ENCODE data around the gene PIK3CB.
"Not testable (repeated sequence)": the region's sequence is repeated elsewhere in the genome, so short reads cannot be mapped to it uniquely, and the experiment has no call there.

The PIK3CB gene

DNA sequence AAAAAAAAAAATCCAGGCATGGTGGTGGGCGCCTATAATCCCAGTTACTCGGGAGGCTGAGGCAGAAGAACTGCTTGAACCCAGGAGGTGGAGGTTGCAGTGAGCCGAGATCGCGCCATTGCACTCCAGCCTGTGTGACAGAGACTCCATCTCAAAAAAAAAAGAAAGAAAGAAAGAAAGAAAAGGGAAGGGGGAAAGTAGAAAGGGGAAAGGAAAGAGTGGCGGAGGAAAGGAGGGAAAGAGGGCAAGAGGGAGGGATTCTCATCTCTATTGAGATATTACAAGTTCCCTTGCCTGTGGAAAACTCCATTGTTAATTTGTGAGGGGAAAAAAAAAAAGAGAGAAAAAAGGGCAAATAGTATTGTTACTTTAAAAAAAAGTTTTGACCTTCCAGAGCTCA is 32.5 kb downstream of the PIK3CB start:
- DNase-seq: not testable (repeated sequence)

DNA sequence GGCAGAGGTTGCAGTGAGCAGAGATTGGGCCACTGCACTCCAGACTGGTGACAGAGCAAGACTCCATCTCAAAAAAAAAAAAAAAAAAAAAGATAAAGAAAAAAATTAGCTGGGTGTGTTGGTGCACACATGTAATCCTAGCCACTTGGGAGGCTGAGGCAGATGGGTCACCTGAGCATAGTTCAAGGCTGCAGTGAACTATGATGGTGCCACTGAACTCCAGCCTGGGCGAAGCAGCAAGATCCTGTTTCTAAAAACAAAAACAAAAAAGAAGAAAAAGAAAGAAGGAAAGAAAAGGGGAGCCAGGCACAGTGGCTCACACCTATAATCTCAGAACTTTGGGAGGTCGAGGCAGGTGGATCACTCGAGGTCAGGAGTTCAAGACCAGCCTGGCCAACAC is 32.9 kb downstream of the PIK3CB start:
- DNase-seq: no peak

DNA sequence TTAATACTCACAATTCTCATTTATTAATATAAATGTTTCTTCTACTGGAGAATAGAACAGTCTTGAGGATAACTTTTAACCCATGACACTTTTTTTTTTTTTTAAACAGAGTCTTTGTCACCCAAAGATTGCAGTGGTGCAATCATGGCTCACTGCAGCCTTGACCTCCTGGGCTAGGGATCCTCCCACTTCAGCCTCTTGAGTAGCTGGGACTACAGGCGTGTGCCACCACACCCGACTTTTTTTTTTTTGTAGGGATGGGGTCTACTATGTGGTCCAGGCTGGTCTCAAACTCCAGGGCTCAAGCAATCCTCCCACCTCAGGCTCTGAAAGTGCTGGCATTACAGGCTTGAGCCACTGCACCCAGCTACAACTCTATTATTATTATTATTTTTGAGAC is 34.5 kb downstream of the PIK3CB start:
- DNase-seq: no peak

DNA sequence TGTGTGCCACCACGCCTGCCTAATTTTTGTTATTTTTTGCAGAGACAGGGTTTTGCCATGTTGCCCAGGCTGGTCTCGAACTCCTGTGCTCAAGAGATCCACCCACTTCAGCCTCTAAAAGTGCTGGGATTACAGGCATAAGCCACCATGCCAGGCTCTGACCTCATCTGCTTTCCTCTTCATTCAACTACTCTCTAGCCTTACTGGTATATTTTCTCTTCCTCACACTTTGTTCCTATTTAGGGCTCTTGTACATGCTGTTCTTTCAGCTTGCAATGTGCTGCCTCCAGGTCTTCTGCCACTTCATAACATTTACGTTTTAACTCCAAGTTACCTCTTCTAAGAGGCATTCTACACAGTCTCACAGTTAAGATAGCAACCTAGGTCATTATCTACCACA is 34.9 kb downstream of the PIK3CB start:
- no peak for DNase-seq

DNA sequence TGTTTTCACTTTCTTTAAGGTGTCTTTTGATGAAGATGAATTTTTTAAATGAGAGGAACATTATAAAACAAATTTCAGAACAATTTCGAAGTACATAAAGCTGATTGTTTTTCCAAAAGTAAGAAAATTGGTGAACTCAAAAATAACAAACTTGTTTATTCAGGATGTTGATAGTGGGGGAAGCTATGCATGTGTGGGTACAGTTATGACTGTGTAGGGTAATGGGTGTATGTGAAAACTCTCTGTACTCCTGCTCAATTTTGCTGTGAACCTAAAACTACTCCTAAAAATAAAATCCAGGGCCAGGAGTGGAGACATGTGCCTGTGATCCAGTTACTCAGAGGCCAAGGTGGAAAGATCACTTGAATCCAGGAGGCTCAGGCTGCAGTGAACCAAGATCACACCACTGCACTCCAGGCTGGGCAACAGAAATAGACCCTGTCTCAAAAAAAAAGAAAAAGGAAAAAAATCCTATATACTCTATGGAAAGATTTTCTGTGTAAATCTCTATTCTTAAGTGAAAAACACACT is 37.2 kb downstream of the PIK3CB start:
- DNase-seq: no peak

DNA sequence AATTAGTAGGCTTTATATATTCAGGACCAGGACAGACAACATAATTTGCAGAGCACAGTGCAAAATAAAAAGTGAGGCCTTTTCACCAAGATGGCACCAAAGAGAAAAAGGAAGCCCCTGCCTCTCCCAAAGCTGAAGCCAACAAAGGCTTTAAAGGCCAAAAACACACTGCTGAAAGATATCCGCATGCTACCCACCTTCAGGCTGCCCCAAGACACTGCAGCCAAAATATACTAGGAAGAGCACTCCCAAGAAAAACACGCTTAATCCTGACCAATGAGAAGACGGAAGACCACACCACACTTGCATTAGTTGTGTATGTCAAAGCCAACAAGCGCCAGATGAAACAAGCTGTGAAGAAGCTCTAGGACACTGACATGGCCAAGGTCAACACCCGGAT is 38.0 kb downstream of the PIK3CB start:
- DNase-seq: no peak

DNA sequence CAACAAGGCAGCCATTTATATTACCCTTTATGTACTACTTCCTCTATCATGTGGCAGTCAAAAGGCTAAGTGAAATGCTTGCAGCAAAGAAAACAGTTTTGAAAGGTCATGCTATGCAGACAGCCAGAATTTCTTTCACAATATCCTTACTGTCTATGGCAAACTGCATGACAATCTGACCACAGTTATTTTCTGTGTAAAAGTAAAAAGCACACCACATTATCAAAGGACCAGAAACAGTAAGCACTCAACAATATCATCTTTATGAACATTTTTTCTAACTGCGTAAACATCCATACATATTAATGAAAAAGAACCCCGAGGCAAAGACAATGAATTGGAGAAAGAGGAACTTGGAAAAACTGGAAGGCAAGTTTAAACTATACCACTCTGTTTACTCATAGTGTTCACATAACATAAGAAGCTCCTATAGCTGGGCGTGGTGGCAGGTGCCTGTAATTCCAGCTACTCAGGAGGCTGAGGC is 47.9 kb downstream of the PIK3CB start:
- DNase-seq: peak; percentile 47

DNA sequence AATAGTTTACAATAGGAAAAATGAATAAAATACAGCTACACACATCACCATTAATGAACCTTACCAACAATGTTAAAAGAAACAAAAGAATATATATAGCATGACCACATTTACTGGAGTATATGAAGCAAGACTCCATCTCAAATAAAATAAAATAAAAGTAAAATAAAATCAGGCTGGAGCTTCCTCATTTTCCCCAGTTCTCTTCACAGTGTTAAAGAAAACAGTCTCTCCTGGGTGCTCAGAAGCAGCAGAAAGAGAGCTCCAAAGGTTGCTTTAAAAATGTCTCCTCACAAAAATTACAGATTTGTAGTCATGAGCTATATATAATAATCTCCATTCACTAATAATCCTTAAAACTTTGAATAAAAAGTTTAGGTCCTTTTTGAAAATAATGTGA is 48.8 kb downstream of the PIK3CB start:
- no peak for DNase-seq

DNA sequence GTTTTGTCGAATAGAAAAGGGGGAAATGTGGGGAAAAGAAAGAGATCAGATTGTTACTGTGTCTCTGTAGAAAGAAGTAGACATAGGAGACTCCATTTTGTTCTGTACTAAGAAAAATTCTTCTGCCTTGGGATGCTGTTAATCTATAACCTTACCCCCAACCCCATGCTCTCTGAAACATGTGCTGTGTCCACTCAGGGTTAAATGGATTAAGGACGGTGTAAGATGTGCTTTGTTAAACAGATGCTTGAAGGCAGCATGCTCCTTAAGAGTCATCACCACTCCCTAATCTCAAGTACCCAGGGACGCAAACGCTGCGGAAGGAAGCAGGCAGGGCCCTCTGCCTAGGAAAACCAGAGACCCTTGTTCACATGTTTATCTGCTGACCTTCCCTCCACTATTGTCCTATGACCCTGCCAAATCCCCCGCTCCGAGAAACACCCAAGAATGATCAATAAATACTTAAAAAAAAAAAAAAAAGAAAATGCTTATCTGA is 49.3 kb downstream of the PIK3CB start:
- peak; percentile 45 for DNase-seq

DNA sequence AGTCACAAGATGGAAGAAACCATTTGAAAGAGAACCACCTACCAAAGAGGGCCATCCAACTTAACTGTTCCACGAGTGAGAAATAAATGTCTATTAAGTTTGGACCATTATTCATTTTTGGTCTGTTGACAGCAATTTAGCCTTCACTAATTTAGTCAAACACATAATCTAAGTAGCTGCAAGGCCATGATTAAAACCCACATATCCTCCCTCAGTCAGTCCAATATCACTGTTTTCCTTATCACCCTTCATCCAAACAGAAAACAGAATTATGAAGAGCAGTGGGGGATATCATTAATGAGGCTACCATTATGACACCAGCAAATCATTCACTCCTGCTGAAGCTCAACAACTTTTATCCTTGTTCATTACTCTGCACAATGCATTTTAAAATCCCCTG is 52.0 kb downstream of the PIK3CB start:
- DNase-seq: peak; percentile 85

DNA sequence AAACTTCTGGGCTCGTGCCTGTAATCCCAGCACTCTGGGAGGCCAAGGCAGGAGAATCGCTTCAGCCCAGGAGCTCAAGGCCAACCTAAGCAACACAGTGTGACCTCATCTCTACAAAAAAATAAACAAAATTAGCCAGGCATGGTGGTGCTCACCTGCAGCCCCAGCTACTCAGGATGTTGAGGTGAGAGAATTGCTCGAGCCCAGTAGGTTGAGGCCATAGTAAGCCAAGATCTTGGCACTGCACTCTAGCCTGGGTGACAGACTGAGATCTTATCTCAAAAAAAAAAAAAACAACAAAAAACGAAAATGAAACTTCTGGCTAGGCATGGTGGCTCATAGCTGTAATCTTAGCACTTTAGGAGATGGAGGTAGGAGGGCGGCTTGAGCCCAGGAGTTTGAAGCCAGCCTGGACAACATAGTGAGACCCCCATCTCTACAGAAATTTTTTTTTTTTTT is 53.7 kb downstream of the PIK3CB start:
- peak; percentile 65 for DNase-seq

DNA sequence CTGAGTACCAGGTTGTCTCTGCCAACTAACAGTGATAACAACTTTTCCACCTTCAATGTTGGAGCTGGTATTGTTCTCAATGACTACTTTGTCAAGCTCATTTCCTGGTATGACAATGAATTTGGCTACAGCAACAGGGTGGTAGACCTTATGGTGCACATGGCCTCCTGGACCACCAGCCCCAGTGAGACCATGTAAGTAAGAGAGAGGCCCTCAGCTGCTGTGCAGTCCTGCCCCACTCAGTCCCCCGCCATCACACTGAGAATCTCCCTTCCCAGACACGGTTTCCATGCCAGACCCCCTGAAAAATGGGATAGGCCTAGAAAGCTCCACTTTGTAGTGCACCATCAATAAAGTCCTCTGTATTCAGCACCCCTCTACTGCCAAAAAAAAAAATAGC is 56.1 kb downstream of the PIK3CB start:
- no peak for DNase-seq

DNA sequence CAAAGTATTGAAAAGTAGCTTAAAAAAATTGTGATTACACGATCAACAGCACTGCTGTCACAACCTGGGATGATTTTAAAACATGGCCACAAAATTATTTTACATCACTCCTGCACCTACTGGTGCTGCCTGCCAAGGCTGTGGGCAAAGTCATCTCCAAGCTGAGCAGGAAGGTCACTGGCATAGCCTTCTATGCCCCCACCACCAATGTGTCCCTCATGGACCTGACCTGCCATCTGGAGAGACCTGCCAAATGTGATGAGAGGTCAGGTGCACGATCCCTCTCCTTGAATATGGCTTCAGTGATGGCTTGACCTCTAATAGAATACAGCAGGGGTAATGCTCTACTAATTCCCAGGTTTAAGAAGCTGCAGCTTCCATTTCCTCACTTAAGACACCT is 57.8 kb downstream of the PIK3CB start:
- DNase-seq: no peak

DNA sequence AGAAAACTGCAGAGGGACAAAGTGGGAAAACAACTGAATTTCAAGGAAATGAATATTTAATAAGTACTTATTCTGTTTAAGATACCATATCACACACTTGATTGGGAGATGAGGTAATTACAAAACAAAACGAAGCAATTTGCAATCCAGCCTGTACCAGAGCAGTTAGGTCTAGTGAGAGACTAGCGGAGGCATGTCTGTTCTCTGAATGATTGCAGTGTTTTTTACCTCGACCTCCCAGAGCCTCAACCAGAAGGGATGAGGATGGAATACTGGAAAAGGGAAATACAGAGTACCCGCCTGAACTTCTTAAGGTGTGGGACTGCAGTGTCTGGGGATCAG is 59.5 kb downstream of the PIK3CB start:
- no peak for DNase-seq

DNA sequence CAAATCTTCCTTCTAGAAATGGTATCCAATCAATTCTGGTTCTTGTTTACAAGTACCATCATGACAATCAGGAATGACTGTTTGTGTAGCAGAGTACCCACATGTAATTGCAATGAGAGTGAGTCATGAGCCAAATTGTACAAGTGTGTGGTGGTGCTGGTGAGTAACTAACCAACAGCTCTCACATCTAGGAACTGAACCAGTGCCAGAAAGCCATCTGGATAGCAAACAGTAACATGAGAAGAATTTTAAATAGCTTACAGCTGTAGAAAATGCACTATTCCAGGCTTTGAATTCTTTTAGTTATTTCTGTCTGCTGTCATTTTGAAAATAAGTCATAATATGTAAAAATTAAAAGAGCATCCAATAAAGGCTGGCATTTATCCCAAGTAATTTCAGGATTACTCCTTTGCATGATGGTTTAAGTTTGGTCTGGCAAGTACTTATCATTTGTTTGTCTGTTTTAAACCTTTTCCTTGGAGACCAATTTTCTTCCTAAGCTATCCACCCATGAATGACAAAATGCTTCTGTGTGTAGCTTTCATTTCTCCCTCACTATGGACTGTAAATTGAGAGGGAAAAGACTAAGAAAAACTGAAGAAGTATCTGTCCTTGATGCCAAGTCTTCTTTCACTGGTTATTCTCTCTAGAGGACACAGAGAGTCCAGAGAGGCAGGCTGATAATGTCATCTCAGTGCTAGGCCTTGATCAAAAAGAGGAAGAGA is 60.0 kb downstream of the PIK3CB start:
- DNase-seq: peak; percentile 88

DNA sequence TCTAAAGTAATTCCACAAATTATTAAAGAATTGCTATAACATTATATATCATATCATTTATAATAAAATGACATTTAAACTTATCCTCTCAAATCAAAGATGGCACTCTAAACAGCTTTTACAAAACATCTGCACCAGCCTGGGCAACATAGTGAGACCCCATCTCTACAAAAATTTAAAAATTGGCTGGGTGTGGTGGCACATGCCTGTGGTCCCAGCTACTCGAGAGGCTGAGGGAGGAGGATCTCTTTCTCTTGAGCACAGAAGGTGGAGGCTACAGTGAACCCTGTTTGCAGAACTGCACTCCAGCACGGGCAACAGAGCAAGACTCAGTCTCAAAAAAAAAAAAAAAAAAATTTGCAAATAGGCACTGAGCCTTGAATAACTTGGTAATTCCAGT is 63.1 kb downstream of the PIK3CB start:
- no peak for DNase-seq

DNA sequence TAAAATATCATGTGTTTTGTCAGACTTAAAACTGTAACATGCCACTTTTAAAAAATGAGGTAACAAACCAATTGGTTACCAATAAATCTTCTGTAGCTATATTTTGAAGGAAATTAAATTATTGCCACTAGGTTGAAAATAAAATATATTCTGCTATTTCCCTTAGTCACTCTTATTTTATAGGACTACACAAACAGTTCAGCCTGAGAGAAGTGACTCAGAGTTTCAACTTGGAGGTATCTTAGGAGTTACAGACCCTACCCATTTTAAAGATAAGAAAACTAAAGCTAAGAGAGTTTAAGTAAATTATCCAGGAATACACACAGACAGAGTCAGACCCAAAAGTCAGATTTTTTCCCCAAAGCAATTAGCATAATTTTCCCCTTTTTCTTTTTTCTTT is 65.1 kb downstream of the PIK3CB start:
- peak; percentile 61 for DNase-seq

DNA sequence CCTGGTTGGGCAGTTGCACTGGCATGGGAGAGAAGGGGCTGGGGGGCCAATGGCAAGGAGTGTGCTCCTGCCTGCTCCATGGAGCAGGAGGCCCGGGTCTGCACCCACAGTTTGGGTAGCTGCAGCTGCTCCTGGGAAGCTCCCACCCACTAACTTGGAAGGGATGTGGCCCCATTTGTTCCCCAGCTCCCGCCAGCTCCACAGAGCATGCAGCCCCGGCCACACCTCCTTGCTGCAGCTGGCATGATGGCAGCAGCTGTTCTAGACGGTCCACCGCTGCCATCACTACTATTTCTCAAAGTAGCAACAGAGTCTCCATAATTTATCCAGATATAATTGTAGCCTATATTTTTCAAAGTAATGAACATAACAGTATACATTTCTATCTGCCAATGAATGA is 65.8 kb downstream of the PIK3CB start:
- DNase-seq: no peak

DNA sequence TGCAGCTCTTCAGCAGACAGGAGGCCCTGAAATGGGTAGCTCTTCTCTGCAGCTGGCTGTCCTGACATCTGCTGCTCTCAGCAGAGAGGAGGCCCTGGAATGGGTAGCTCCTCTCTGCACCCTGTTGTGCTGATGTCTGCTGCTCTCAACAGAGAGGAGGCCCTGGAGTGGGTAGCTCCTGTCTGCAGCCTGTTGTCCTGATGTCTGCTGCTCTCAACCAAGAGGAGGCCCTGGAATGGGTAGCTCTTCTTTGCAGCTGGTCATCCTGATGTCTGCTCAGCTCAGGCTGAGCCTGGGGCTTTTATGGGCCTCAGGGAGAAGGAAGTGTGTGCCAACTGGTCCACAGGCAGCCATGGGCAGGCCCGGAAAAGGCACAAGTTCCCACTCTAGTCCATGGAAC is 66.6 kb downstream of the PIK3CB start:
- DNase-seq: no peak

DNA sequence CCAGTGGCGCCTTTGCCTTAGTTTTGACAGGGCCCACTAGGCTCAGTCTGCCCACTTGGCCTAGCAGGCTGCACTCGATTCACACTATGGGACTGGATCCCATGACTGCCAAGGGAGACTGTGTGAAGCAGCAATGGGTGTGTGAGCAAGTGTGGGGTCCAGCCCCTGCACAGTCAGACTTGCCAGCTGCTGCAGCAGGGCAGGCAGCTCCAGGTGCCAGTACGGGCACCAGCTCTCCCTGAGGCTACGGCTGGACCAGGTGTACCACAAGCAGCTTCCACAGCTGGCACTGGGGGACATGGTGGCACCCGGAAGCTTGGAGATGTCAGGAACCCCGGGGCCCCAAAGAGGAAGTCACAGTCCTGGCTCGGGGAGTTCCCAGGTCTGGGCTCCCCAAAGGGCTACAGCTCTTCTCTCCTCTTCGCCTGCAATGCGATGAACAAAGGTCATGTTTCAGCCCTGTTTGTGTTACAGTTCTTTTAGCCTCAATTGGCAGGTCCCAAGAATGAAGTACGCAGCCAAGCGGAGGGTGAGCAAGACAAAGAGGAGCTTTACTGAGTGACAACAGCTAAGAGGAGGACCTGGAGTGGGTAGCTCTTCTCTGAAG is 67.1 kb downstream of the PIK3CB start:
- no peak for DNase-seq

DNA sequence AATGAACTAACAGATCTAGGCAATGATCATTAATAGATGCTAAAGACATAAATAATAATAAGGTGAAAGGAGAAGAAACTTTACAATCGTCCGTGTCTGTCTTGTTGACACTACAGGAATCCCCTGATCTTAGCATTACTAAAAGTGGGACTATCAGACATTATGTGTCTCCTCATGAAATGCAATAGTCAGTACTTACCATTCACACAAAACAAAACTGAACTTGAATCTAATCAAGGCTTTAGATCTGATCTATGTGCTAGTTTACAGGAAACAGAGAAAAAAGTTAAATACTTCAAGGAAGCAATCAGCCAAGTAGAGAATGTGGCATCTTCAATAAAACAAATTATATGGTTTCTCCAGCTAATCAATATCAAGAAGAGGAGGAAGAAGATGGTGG is 73.7 kb downstream of the PIK3CB start:
- DNase-seq: no peak

DNA sequence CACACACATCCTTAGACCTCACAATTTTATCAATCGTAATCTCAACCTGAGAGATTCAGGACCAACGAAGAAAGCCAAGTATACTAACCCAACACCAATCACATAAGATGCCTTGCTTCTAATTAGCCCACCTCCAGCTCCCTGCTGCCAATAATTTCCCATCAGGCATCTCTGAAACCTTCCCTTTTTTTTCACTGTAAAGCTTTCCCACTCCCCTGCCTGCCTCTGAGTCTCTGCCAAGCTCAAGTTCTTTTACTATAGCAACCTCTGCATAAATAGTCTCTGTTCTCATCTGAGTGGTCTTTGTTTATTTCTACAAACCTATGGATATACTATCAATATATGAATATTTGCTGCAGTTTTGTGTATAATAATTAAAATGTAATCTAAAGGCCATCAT is 86.5 kb downstream of the PIK3CB start:
- no peak for DNase-seq

DNA sequence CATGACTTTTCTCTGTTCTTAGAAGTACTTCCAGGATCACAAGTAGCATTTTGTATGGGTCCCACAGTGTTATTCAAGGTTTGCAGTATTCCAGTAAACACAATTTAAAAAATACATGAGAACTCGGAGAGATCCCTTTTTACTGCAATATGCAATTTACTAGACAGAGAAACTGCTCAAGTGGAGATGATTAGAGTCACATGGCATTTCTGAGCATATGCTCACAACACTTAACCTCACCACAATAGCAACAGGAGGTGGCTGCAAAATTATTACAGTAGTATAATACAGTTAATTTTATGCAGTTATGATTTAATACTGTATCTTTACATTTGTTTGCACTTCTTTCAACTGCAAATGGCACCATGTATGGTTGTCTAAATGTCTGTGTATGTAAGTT is 87.5 kb downstream of the PIK3CB start:
- DNase-seq: no peak

DNA sequence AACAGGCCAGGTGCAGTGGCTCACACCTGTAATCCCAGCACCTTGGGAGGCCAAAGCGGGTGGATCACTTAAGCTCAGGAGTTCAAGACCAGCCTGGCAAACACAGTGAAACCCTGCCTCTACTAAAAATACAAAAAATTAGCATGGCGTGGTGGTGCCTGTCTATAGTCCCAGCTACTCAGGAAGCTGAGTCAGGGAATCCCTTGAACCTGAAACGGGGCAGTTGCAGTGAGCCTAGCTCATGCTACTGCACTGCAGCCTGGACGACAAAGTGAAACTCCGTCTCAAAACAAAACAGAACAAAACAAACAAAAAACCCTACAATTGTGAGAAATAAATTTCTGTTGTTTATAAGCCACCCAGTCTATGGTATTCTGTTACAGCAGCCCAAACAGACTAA is 94.7 kb downstream of the PIK3CB start:
- no peak for DNase-seq

DNA sequence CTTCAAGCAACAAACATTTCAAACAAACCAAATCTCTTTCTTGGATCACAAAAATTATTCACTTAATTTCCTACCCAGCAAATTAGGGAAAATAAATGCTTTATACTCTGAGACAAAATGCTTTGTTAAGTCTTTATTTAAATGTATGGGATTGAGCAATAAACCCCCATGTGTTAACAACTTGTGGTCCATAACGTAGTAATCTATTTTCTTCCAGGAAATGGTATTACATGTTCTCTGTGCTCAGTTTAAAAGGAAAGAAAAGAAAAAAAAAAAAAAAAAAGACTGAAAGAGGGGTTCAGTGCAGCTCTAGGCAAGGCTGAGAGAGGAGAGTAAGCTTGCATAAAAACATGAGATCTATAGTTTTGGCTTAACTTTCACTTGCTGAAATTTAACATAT is 102.3 kb downstream of the PIK3CB start:
- DNase-seq: no peak

All from hematopoietic multipotent progenitor cell treated with erythropoietin and hydrocortisone succinate and interleukin-3 and kit ligand, for 8 days (in vitro differentiated cells).